WTC11 (cell line): ENCODE results near the gene SLC44A5. TPM values are rescaled to one million over a fixed set of nuclear protein-coding genes. Genes with fewer than 3 reads are reported as not detected.

Experiments used
- ATAC-seq: fragments of 200-7000 bp; cut with Tn5 transposase; 2 replicates; pipeline ENCODE4 v1.10.0; 2021; ENCODE audit warnings: mild to moderate bottlenecking, moderate library complexity
- CTCF ChIA-PET: fragments of 300-600 bp; sonication (Branson Sonifier 250); formaldehyde crosslinking; loops from one replicate; lab custom pipeline; 2021; ENCODE audit warnings: antibody characterized with exemption; lab: Charles Lee
- POLR2A ChIA-PET: fragments of 350-600 bp; sonication (Branson Sonifier 250); formaldehyde crosslinking; loops from one replicate; lab custom pipeline; 2021; ENCODE audit warnings: antibody characterized with exemption; lab: Charles Lee
- DNase-seq: peaks from one replicate; pipeline ENCODE4 v3.0.0; 2021; ENCODE audit warnings: low spot score
- H3K27ac Mint-ChIP-seq: 2 replicates; pipeline ENCODE4 v1.8.0; 2021; ENCODE audit warnings: mixed read lengths
- H3K27me3 Mint-ChIP-seq: 2 replicates; pipeline ENCODE4 v1.8.0; 2021; ENCODE audit warnings: low read depth, mild to moderate bottlenecking, moderate library complexity, mixed read lengths
- H3K36me3 Mint-ChIP-seq: 2 replicates; pipeline ENCODE4 v1.8.0; 2021; ENCODE audit warnings: mixed read lengths
- H3K4me1 Mint-ChIP-seq: 2 replicates; pipeline ENCODE4 v1.8.0; 2022; ENCODE audit warnings: mixed read lengths
- H3K4me3 Mint-ChIP-seq: 2 replicates; pipeline ENCODE4 v1.8.0; 2021; ENCODE audit warnings: mild to moderate bottlenecking, moderate library complexity, mixed read lengths
- H3K9me3 Mint-ChIP-seq: 2 replicates; pipeline ENCODE4 v1.8.0; 2021; ENCODE audit warnings: mixed read lengths
- CBFB ChIP-seq: sonication (generic); formaldehyde crosslinking; IDR thresholded peaks from 2 replicates; pipeline ENCODE4 v1.8.1; 2022; ENCODE audit warnings: mild to moderate bottlenecking, low read depth, missing genetic modification reagents
- CREB1 ChIP-seq: sonication (generic); formaldehyde crosslinking; IDR thresholded peaks from 2 replicates; pipeline ENCODE4 v1.8.0; 2023; ENCODE audit warnings: mild to moderate bottlenecking, missing genetic modification reagents
- EMX1 ChIP-seq: fragments of 250-450 bp; sonication (Bioruptor Pico); IDR thresholded peaks from 2 replicates; pipeline ENCODE4 v1.8.0; 2021; ENCODE audit warnings: mild to moderate bottlenecking
- TEAD1 ChIP-seq: sonication (generic); formaldehyde crosslinking; IDR thresholded peaks from 2 replicates; pipeline ENCODE4 v1.8.0; 2022; ENCODE audit warnings: mild to moderate bottlenecking, missing genetic modification reagents
- ZNF138 ChIP-seq: sonication (generic); formaldehyde crosslinking; conservative IDR thresholded peaks from 2 replicates; pipeline ENCODE4 v1.8.1; 2022; ENCODE audit warnings: mild to moderate bottlenecking, moderate library complexity, missing genetic modification reagents
- total RNA-seq: library from RNA; stranded (reverse); gene quantifications from 3 replicates; pipeline ENCODE4 v1.2.3, GENCODE V29; 2021
- TF ChIP-seq, protein P1 (sequence below): sonication (generic); formaldehyde crosslinking; conservative IDR thresholded peaks from 2 replicates; pipeline ENCODE4 v1.8.1; 2022; ENCODE audit warnings: mild to moderate bottlenecking, missing genetic modification reagents
- TF ChIP-seq, protein P2 (sequence below): sonication (generic); formaldehyde crosslinking; IDR thresholded peaks from 2 replicates; pipeline ENCODE4 v1.8.1; 2023; ENCODE audit warnings: mild to moderate bottlenecking, missing genetic modification reagents
- TF ChIP-seq, protein P3 (sequence below): sonication (generic); formaldehyde crosslinking; IDR thresholded peaks from 2 replicates; pipeline ENCODE4 v1.8.1; 2023; ENCODE audit warnings: mild to moderate bottlenecking, missing genetic modification reagents, borderline replicate concordance
- TF ChIP-seq, protein P4 (sequence below): sonication (generic); formaldehyde crosslinking; IDR thresholded peaks from 2 replicates; pipeline ENCODE4 v1.8.0; 2022; ENCODE audit warnings: mild to moderate bottlenecking, missing genetic modification reagents
- TF ChIP-seq, protein P5 (sequence below): sonication (generic); formaldehyde crosslinking; IDR thresholded peaks from 2 replicates; pipeline ENCODE4 v1.8.0; 2022; ENCODE audit warnings: missing genetic modification reagents
- TF ChIP-seq, protein P6 (sequence below): sonication (generic); formaldehyde crosslinking; IDR thresholded peaks from 2 replicates; pipeline ENCODE4 v1.8.1; 2022; ENCODE audit warnings: missing genetic modification reagents, borderline replicate concordance
- TF ChIP-seq, protein P7 (sequence below): sonication (generic); formaldehyde crosslinking; IDR thresholded peaks from 2 replicates; pipeline ENCODE4 v1.8.0; 2023; ENCODE audit warnings: mild to moderate bottlenecking, missing genetic modification reagents
- TF ChIP-seq, protein P8 (sequence below): fragments of 200-600 bp; IDR thresholded peaks from 2 replicates; pipeline ENCODE4 v1.8.0; 2022; ENCODE audit warnings: antibody characterized with exemption
- TF ChIP-seq, protein P9 (sequence below): sonication (generic); formaldehyde crosslinking; IDR thresholded peaks from 2 replicates; pipeline ENCODE4 v1.8.1; 2023; ENCODE audit warnings: mild to moderate bottlenecking, moderate library complexity, missing genetic modification reagents

Gene SLC44A5
- total RNA-seq, 1 experiment from 2014 or later = 1.8 TPM

DNA sequence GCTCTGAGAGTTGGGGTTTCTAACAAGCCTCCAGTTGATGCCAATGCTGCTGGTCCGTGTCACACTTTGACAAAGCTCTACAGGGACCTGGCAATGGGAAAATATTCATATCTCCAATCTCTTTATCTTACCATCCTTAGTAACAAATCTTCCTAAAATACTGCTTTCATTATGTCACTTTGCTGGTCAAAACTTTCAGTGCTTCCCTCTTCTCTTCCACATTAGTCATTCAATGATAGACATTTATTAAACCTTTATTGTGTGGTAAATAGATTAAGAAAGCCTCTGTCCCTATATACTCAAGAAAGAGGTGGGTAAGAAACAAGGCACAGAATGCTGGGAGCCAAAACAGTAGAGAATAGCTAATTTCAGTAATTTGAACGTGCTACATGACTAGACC, 79.3 kb downstream of the SLC44A5 start (continued):
- TF ChIP-seq, protein P1, sequence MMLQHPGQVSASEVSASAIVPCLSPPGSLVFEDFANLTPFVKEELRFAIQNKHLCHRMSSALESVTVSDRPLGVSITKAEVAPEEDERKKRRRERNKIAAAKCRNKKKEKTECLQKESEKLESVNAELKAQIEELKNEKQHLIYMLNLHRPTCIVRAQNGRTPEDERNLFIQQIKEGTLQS (CRISPR knock-in tag) = no peak

DNA sequence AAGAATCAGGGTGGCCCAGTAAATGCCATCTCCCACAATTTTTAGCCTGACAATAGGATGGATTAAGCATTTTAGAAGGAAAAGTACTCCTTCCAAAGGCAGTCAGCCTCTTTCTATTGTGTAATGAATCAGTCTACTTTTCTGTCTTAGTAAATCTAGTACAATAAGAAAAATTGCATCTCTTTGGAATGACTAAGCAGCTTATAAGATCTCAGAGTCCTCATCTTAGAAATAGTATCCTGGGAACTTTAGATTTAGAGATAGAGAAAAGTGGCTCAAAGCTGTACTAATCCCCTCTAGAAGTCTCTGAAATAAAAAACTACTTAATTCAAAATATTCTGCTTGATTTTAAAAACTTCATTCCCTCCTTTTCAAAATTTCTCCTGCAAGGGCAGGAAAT, 81.4 kb downstream of the SLC44A5 start:
- H3K4me3 Mint-ChIP-seq = no peak overlapping the region
- H3K27me3 Mint-ChIP-seq = no peaks in the 10 kb centered on the region
- no peak for DNase-seq
- no peak overlapping the region for H3K27ac Mint-ChIP-seq
- TF ChIP-seq CREB1 (CRISPR knock-in tag) = no peak
- TF ChIP-seq, protein P2, sequence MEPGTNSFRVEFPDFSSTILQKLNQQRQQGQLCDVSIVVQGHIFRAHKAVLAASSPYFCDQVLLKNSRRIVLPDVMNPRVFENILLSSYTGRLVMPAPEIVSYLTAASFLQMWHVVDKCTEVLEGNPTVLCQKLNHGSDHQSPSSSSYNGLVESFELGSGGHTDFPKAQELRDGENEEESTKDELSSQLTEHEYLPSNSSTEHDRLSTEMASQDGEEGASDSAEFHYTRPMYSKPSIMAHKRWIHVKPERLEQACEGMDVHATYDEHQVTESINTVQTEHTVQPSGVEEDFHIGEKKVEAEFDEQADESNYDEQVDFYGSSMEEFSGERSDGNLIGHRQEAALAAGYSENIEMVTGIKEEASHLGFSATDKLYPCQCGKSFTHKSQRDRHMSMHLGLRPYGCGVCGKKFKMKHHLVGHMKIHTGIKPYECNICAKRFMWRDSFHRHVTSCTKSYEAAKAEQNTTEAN (CRISPR knock-in tag) = no peak
- H3K4me1 Mint-ChIP-seq = peaks cover 11% of the 10 kb centered on the region
- CTCF ChIA-PET = no interaction called here
- H3K9me3 Mint-ChIP-seq = no peaks in the 10 kb centered on the region
- POLR2A ChIA-PET = no interaction called here
- ATAC-seq = no peak
- H3K36me3 Mint-ChIP-seq = no peaks in the 10 kb centered on the region

DNA sequence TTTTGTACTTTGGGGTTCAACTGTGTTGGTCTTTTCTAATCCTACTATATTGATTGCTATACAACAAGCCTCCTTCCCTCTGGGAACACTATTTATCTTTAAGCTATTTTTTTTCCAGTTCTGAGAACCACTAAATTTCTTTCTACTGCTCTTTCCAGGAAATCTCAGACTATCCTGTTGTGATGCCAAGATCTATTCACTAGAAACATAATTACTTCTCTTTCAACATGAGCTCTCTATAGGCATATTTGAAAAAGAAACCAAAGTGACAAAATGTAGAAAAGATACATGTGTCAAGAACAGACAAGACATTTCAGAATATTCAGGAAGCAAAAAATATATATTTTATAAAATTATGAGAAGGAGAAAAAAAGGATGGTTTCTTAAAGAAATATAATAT, 82.9 kb downstream of the SLC44A5 start:
- Mint-ChIP-seq H3K27me3 (no peaks in the 10 kb centered on the region), H3K27ac (no peak overlapping the region), H3K36me3 (no peaks in the 10 kb centered on the region), H3K4me3 (no peak overlapping the region), H3K4me1 (peaks cover 11% of the 10 kb centered on the region), H3K9me3 (no peaks in the 10 kb centered on the region)
- CTCF ChIA-PET = no interaction called here
- no peak for ATAC-seq
- DNase-seq = no peak
- POLR2A ChIA-PET = no interaction called here
- TF ChIP-seq CBFB (CRISPR knock-in tag) (no peak), EMX1 (CRISPR knock-in tag) (no peak), TEAD1 (no peak), ZNF138 (no peak)
- TF ChIP-seq, protein P3, sequence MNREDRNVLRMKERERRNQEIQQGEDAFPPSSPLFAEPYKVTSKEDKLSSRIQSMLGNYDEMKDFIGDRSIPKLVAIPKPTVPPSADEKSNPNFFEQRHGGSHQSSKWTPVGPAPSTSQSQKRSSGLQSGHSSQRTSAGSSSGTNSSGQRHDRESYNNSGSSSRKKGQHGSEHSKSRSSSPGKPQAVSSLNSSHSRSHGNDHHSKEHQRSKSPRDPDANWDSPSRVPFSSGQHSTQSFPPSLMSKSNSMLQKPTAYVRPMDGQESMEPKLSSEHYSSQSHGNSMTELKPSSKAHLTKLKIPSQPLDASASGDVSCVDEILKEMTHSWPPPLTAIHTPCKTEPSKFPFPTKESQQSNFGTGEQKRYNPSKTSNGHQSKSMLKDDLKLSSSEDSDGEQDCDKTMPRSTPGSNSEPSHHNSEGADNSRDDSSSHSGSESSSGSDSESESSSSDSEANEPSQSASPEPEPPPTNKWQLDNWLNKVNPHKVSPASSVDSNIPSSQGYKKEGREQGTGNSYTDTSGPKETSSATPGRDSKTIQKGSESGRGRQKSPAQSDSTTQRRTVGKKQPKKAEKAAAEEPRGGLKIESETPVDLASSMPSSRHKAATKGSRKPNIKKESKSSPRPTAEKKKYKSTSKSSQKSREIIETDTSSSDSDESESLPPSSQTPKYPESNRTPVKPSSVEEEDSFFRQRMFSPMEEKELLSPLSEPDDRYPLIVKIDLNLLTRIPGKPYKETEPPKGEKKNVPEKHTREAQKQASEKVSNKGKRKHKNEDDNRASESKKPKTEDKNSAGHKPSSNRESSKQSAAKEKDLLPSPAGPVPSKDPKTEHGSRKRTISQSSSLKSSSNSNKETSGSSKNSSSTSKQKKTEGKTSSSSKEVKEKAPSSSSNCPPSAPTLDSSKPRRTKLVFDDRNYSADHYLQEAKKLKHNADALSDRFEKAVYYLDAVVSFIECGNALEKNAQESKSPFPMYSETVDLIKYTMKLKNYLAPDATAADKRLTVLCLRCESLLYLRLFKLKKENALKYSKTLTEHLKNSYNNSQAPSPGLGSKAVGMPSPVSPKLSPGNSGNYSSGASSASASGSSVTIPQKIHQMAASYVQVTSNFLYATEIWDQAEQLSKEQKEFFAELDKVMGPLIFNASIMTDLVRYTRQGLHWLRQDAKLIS = no peak
- TF ChIP-seq, protein P4, sequence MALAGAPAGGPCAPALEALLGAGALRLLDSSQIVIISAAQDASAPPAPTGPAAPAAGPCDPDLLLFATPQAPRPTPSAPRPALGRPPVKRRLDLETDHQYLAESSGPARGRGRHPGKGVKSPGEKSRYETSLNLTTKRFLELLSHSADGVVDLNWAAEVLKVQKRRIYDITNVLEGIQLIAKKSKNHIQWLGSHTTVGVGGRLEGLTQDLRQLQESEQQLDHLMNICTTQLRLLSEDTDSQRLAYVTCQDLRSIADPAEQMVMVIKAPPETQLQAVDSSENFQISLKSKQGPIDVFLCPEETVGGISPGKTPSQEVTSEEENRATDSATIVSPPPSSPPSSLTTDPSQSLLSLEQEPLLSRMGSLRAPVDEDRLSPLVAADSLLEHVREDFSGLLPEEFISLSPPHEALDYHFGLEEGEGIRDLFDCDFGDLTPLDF = no peak
- TF ChIP-seq, protein P5, sequence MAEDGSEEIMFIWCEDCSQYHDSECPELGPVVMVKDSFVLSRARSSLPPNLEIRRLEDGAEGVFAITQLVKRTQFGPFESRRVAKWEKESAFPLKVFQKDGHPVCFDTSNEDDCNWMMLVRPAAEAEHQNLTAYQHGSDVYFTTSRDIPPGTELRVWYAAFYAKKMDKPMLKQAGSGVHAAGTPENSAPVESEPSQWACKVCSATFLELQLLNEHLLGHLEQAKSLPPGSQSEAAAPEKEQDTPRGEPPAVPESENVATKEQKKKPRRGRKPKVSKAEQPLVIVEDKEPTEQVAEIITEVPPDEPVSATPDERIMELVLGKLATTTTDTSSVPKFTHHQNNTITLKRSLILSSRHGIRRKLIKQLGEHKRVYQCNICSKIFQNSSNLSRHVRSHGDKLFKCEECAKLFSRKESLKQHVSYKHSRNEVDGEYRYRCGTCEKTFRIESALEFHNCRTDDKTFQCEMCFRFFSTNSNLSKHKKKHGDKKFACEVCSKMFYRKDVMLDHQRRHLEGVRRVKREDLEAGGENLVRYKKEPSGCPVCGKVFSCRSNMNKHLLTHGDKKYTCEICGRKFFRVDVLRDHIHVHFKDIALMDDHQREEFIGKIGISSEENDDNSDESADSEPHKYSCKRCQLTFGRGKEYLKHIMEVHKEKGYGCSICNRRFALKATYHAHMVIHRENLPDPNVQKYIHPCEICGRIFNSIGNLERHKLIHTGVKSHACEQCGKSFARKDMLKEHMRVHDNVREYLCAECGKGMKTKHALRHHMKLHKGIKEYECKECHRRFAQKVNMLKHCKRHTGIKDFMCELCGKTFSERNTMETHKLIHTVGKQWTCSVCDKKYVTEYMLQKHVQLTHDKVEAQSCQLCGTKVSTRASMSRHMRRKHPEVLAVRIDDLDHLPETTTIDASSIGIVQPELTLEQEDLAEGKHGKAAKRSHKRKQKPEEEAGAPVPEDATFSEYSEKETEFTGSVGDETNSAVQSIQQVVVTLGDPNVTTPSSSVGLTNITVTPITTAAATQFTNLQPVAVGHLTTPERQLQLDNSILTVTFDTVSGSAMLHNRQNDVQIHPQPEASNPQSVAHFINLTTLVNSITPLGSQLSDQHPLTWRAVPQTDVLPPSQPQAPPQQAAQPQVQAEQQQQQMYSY = no peak
- TF ChIP-seq, protein P6, sequence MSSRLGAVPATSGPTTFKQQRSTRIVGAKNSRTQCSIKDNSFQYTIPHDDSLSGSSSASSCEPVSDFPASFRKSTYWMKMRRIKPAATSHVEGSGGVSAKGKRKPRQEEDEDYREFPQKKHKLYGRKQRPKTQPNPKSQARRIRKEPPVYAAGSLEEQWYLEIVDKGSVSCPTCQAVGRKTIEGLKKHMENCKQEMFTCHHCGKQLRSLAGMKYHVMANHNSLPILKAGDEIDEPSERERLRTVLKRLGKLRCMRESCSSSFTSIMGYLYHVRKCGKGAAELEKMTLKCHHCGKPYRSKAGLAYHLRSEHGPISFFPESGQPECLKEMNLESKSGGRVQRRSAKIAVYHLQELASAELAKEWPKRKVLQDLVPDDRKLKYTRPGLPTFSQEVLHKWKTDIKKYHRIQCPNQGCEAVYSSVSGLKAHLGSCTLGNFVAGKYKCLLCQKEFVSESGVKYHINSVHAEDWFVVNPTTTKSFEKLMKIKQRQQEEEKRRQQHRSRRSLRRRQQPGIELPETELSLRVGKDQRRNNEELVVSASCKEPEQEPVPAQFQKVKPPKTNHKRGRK = no peak
- TF ChIP-seq, protein P7, sequence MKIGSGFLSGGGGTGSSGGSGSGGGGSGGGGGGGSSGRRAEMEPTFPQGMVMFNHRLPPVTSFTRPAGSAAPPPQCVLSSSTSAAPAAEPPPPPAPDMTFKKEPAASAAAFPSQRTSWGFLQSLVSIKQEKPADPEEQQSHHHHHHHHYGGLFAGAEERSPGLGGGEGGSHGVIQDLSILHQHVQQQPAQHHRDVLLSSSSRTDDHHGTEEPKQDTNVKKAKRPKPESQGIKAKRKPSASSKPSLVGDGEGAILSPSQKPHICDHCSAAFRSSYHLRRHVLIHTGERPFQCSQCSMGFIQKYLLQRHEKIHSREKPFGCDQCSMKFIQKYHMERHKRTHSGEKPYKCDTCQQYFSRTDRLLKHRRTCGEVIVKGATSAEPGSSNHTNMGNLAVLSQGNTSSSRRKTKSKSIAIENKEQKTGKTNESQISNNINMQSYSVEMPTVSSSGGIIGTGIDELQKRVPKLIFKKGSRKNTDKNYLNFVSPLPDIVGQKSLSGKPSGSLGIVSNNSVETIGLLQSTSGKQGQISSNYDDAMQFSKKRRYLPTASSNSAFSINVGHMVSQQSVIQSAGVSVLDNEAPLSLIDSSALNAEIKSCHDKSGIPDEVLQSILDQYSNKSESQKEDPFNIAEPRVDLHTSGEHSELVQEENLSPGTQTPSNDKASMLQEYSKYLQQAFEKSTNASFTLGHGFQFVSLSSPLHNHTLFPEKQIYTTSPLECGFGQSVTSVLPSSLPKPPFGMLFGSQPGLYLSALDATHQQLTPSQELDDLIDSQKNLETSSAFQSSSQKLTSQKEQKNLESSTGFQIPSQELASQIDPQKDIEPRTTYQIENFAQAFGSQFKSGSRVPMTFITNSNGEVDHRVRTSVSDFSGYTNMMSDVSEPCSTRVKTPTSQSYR (CRISPR knock-in tag) = no peak
- TF ChIP-seq, protein P8, sequence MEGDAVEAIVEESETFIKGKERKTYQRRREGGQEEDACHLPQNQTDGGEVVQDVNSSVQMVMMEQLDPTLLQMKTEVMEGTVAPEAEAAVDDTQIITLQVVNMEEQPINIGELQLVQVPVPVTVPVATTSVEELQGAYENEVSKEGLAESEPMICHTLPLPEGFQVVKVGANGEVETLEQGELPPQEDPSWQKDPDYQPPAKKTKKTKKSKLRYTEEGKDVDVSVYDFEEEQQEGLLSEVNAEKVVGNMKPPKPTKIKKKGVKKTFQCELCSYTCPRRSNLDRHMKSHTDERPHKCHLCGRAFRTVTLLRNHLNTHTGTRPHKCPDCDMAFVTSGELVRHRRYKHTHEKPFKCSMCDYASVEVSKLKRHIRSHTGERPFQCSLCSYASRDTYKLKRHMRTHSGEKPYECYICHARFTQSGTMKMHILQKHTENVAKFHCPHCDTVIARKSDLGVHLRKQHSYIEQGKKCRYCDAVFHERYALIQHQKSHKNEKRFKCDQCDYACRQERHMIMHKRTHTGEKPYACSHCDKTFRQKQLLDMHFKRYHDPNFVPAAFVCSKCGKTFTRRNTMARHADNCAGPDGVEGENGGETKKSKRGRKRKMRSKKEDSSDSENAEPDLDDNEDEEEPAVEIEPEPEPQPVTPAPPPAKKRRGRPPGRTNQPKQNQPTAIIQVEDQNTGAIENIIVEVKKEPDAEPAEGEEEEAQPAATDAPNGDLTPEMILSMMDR = no peak
- TF ChIP-seq, protein P9, sequence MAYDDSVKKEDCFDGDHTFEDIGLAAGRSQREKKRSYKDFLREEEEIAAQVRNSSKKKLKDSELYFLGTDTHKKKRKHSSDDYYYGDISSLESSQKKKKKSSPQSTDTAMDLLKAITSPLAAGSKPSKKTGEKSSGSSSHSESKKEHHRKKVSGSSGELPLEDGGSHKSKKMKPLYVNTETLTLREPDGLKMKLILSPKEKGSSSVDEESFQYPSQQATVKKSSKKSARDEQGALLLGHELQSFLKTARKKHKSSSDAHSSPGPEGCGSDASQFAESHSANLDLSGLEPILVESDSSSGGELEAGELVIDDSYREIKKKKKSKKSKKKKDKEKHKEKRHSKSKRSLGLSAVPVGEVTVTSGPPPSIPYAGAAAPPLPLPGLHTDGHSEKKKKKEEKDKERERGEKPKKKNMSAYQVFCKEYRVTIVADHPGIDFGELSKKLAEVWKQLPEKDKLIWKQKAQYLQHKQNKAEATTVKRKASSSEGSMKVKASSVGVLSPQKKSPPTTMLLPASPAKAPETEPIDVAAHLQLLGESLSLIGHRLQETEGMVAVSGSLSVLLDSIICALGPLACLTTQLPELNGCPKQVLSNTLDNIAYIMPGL (CRISPR knock-in tag) = no peak
